GM23248 (cell line): ENCODE data around the gene LUM. TPM values are rescaled to one million over a fixed set of nuclear protein-coding genes. Genes with fewer than 3 reads are reported as not detected.

Source experiments
- DNase-seq: peaks from one replicate; pipeline ENCODE4 v3.0.0-alpha.2; 2015
- H2AFZ ChIP-seq: fragments of 200-600 bp; sonication (generic); 2 replicates; pipeline ENCODE4 v1.6.1; 2016; ENCODE audit warnings: antibody characterized with exemption
- H3F3A ChIP-seq: fragments of 200-600 bp; sonication (generic); 2 replicates; pipeline ENCODE4 v1.6.1; 2016; ENCODE audit warnings: mild to moderate bottlenecking, antibody characterized with exemption, mixed run types; ENCODE audit not compliant: insufficient read depth
- H3K27ac ChIP-seq: fragments of 200-600 bp; sonication (generic); 2 replicates; pipeline ENCODE4 v1.5.1; 2016; ENCODE audit warnings: mild to moderate bottlenecking
- H3K27me3 ChIP-seq: fragments of 200-600 bp; sonication (generic); replicated peaks from 2 replicates; pipeline ENCODE4 v1.6.1; 2016; ENCODE audit warnings: mild to moderate bottlenecking; ENCODE audit not compliant: insufficient read depth
- H3K36me3 ChIP-seq: fragments of 200-600 bp; sonication (generic); 2 replicates; pipeline ENCODE4 v1.6.1; 2016; ENCODE audit warnings: low read depth, mild to moderate bottlenecking
- H3K4me1 ChIP-seq: fragments of 200-600 bp; sonication (generic); 2 replicates; pipeline ENCODE4 v1.6.1; 2016; ENCODE audit warnings: mild to moderate bottlenecking; ENCODE audit not compliant: insufficient read depth
- H3K4me2 ChIP-seq: fragments of 200-600 bp; sonication (generic); one replicate; pipeline ENCODE4 v1.6.1; 2016; ENCODE audit warnings: mild to moderate bottlenecking; ENCODE audit not compliant: unreplicated experiment
- H3K4me3 ChIP-seq: fragments of 200-600 bp; sonication (generic); 2 replicates; pipeline ENCODE4 v1.5.1; 2016; ENCODE audit warnings: mild to moderate bottlenecking
- H3K79me2 ChIP-seq: fragments of 200-600 bp; sonication (generic); 2 replicates; pipeline ENCODE4 v1.6.1; 2016; ENCODE audit warnings: mild to moderate bottlenecking; ENCODE audit not compliant: insufficient read depth
- H3K9ac ChIP-seq: fragments of 200-600 bp; sonication (generic); 2 replicates; pipeline ENCODE4 v1.6.1; 2016; ENCODE audit warnings: mild to moderate bottlenecking
- H3K9me2 ChIP-seq: fragments of 200-600 bp; sonication (generic); 2 replicates; pipeline ENCODE4 v1.6.1; 2016; ENCODE audit warnings: mixed run types, mild to moderate bottlenecking, moderate library complexity; ENCODE audit not compliant: insufficient read depth
- H3K9me3 ChIP-seq: fragments of 200-600 bp; sonication (generic); one replicate; pipeline ENCODE4 v1.6.1; 2017; ENCODE audit warnings: low read depth
- H4K20me1 ChIP-seq: fragments of 200-600 bp; sonication (generic); 2 replicates; pipeline ENCODE4 v1.6.0; 2016; ENCODE audit not compliant: insufficient read depth
- EZH2 ChIP-seq: fragments of 200-600 bp; sonication (generic); IDR thresholded peaks from 2 replicates; pipeline ENCODE4 v1.6.1; 2018; ENCODE audit warnings: antibody characterized with exemption, mild to moderate bottlenecking; ENCODE audit not compliant: insufficient read depth, poor library complexity, severe bottlenecking
- EZH2phosphoT487 ChIP-seq: fragments of 200-600 bp; sonication (generic); IDR thresholded peaks from 2 replicates; pipeline ENCODE4 v1.6.1; 2018; ENCODE audit warnings: antibody characterized with exemption, moderate library complexity, mild to moderate bottlenecking, low read depth; ENCODE audit not compliant: insufficient read depth
- WGBS, 2 experiments: methylation state at CpG; one replicate each; pipeline ENCODE4 v1.1.6; 2015 to 2017; ENCODE audit warnings: low lambda C conversion rate in 2 of 2, low coverage in 1 of 2; ENCODE audit errors: missing lambda C conversion rate in 2 of 2; 5-methylcytosine and 5-hydroxymethylcytosine counted together
- in situ Hi-C: fragments of 300-500 bp; cut with MboI; formaldehyde crosslinking; loops from 2 replicates; pipeline ENCODE4 v1.15.0; 2020
- polyA plus RNA-seq: library from polyadenylated mRNA; unstranded; fragments of >200 nt; fragmentation: Nextera tagmentation; extraction: Ambion mirVana; gene quantifications from 2 replicates; pipeline ENCODE4 v1.2.1, GENCODE V29; 2016
- total RNA-seq: library from RNA; depleted of rRNA; stranded (reverse); fragments of >200 nt; shearing (Covaris generic); gene quantifications from 2 replicates; pipeline ENCODE4 v1.2.3, GENCODE V29; 2014

The LUM gene
- total and polyA plus RNA-seq, 2 experiments from 2014 or later, result 573 to 584 TPM

GRCh38 chr12:91080041-91080440 lies 31.3 kb downstream of the LUM start:
- no peak for DNase-seq
- Histone ChIP-seq H3K4me2 (no peak overlapping the region), H3K27ac (no peak overlapping the region), H4K20me1 (no peaks in the 10 kb centered on the region), H3K4me1 (no peaks in the 10 kb centered on the region), H2AFZ (no peak overlapping the region), H3K9me2 (no peaks in the 10 kb centered on the region), H3F3A (no peaks in the 10 kb centered on the region), H3K36me3 (no peaks in the 10 kb centered on the region), H3K4me3 (no peak overlapping the region), H3K27me3 (no peaks in the 10 kb centered on the region), H3K79me2 (no peaks in the 10 kb centered on the region), H3K9ac (no peak overlapping the region), H3K9me3 (no peaks in the 10 kb centered on the region)
- WGBS, 2 experiments, result 74 to 79% methylated on average over 1 of the region's 1 CpG
- in situ Hi-C loops, result no loop called here
- TF ChIP-seq EZH2phosphoT487, result no peak
- no peak for TF ChIP-seq EZH2

GRCh38 chr12:91078501-91078900 lies 32.8 kb downstream of the LUM start:
- no peaks in the 10 kb centered on the region for H3K9me2 ChIP-seq
- DNase-seq, result no peak
- in situ Hi-C loops, result no loop called here
- H3K27me3 ChIP-seq, result no peaks in the 10 kb centered on the region
- no peaks in the 10 kb centered on the region for H3F3A ChIP-seq
- no peak overlapping the region for H3K9ac ChIP-seq
- no peak overlapping the region for H3K4me3 ChIP-seq
- TF ChIP-seq EZH2phosphoT487 (no peak), EZH2 (no peak)
- H3K9me3 ChIP-seq, result no peaks in the 10 kb centered on the region
- H3K79me2 ChIP-seq, result no peaks in the 10 kb centered on the region
- H4K20me1 ChIP-seq, result no peaks in the 10 kb centered on the region
- H3K4me2 ChIP-seq, result no peak overlapping the region
- WGBS, 2 experiments, result 53 to 64% methylated on average over 1 of the region's 1 CpG
- no peaks in the 10 kb centered on the region for H3K4me1 ChIP-seq
- H3K36me3 ChIP-seq, result no peaks in the 10 kb centered on the region
- H2AFZ ChIP-seq, result no peak overlapping the region
- no peak overlapping the region for H3K27ac ChIP-seq

DNA sequence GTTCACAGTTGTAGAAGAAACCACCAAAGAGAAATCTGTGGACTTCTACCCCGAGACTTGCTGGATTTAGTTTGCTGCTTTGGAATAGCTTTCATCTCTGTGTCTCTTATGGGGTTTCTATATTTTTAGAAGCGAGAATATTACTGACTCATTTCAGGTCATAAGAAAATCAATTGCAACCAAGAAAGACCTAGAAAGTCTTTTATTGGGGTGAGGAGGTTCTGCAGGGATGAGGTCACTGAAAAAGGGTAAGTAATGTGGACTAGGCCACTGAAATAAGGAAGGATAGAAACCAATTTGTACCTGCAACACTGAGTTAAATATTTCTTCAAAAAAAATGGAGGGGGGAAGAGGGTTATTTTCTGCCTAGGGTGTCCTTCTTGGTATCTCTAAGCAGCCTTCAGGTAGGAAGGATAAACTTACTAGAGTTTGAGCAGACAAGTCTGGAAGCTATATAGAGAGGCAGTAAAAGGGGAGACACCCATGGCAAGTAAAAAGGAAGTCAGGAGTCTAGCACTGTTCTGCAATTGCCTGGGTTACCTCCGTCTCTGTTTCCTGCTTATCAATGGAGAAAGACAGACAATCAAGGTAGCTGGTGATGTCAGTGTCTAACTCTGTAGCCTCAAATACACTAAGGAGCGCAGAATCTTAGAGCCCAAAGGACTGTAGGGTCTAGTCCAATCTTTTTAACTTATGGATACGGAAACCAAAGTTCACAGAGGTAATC lies 33.9 kb downstream of the LUM start:
- Histone ChIP-seq H3K4me3 (no peak overlapping the region), H3K9me3 (no peaks in the 10 kb centered on the region), H3K27me3 (no peaks in the 10 kb centered on the region), H3K9ac (no peak overlapping the region), H3K4me2 (no peak overlapping the region), H4K20me1 (no peaks in the 10 kb centered on the region), H3K79me2 (no peaks in the 10 kb centered on the region), H3K4me1 (no peaks in the 10 kb centered on the region), H3K36me3 (no peaks in the 10 kb centered on the region), H3K27ac (no peak overlapping the region), H2AFZ (no peak overlapping the region), H3K9me2 (no peaks in the 10 kb centered on the region), H3F3A (no peaks in the 10 kb centered on the region)
- TF ChIP-seq EZH2 (no peak), EZH2phosphoT487 (no peak)
- 88 to 93% methylated on average over 5 of the region's 5 CpGs for WGBS, 2 experiments
- in situ Hi-C loops, result no loop called here
- DNase-seq, result no peak

DNA sequence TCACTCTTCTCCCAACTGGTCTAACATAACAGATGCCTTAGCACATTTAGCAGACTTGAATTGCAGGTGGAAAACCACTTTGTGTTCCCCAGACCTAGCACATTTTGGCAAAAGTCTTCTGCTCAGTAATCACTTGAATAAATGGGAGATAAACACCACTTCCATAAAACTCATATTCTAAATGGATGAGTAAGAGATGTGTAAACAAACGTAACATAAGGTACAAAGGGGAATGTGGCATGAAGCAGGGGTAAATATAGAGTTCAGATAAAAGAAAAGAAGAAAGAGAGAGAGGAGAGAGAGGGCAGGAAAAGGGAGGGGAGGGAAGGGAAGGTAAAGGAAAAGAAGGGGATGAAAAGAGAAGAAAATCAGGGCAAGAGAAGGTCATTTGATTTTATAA lies 36.4 kb downstream of the LUM start:
- H3K79me2 ChIP-seq, result no peaks in the 10 kb centered on the region
- H2AFZ ChIP-seq, result peak overlapping the region; percentile 46; the same call in 1 of the 2 replicates
- H3K9me3 ChIP-seq, result no peaks in the 10 kb centered on the region
- WGBS, 2 experiments, result 83 to 89% methylated on average over 1 of the region's 1 CpG
- H3K4me1 ChIP-seq, result no peaks in the 10 kb centered on the region
- no peaks in the 10 kb centered on the region for H3K27me3 ChIP-seq
- no peak overlapping the region for H3K9ac ChIP-seq
- H3K36me3 ChIP-seq, result no peaks in the 10 kb centered on the region
- in situ Hi-C loops, result no loop called here
- H3K27ac ChIP-seq, result no peak overlapping the region
- no peak overlapping the region for H3K4me3 ChIP-seq
- no peaks in the 10 kb centered on the region for H3K9me2 ChIP-seq
- H3F3A ChIP-seq, result no peaks in the 10 kb centered on the region
- DNase-seq, result no peak
- no peak overlapping the region for H3K4me2 ChIP-seq
- H4K20me1 ChIP-seq, result no peaks in the 10 kb centered on the region
- no peak for TF ChIP-seq EZH2
- TF ChIP-seq EZH2phosphoT487, result no peak
